ENCODE results near the gene FAM210A. TPM values are rescaled to one million over a fixed set of nuclear protein-coding genes. Genes with fewer than 3 reads are reported as not detected.
A peak's percentile ranks its signal among the peaks of the same experiment; 100 is the strongest.

FAM210A gene
- polyA plus RNA-seq, 3 donors, result 19.6 to 21.8 (median 20.6) TPM

GRCh38 chr18:13629841-13630715 is 96.3 kb downstream of the FAM210A start:
- DNase-seq (ENCODE audit: extremely low read depth in 1 of 11, low read depth in 9 of 11, low spot score in 4 of 11), result peak in 3 of 11 donors; percentile 66 to 74 (median 70)

- DNase-seq (ENCODE audit: extremely low read depth in 1 of 11, low read depth in 9 of 11, low spot score in 4 of 11), result no peak
Observed at GRCh38 chr18:13628211-13628610, 98.1 kb downstream of the FAM210A start.

GRCh38 chr18:13627639-13628038 is 98.7 kb downstream of the FAM210A start:
- no peak for DNase-seq (ENCODE audit: extremely low read depth in 1 of 11, low read depth in 9 of 11, low spot score in 4 of 11)

GRCh38 chr18:13626544-13626908 is 99.8 kb downstream of the FAM210A start:
- no peak for DNase-seq (ENCODE audit: extremely low read depth in 1 of 11, low read depth in 9 of 11, low spot score in 4 of 11)

GRCh38 chr18:13625843-13626543 is 100.4 kb downstream of the FAM210A start:
- no peak for DNase-seq (ENCODE audit: extremely low read depth in 1 of 11, low read depth in 9 of 11, low spot score in 4 of 11)

- no peak for DNase-seq (ENCODE audit: extremely low read depth in 1 of 11, low read depth in 9 of 11, low spot score in 4 of 11)
Observed at GRCh38 chr18:13625355-13625754, 101.0 kb downstream of the FAM210A start.

- DNase-seq (ENCODE audit: extremely low read depth in 1 of 11, low read depth in 9 of 11, low spot score in 4 of 11), result no peak
Observed at GRCh38 chr18:13624563-13625237, 101.7 kb downstream of the FAM210A start.

- no peak for DNase-seq (ENCODE audit: extremely low read depth in 1 of 11, low read depth in 9 of 11, low spot score in 4 of 11)
Observed at GRCh38 chr18:13623871-13624270, 102.5 kb downstream of the FAM210A start.

GRCh38 chr18:13623348-13623747 is 103.0 kb downstream of the FAM210A start:
- DNase-seq (ENCODE audit: extremely low read depth in 1 of 11, low read depth in 9 of 11, low spot score in 4 of 11), result no peak

- DNase-seq (ENCODE audit: extremely low read depth in 1 of 11, low read depth in 9 of 11, low spot score in 4 of 11), result no peak
Observed at GRCh38 chr18:13622751-13623150, 103.6 kb downstream of the FAM210A start.

- DNase-seq (ENCODE audit: extremely low read depth in 1 of 11, low read depth in 9 of 11, low spot score in 4 of 11), result no peak
Observed at GRCh38 chr18:13621886-13622619, 104.3 kb downstream of the FAM210A start.

GRCh38 chr18:13621446-13621849 is 104.9 kb downstream of the FAM210A start:
- DNase-seq (ENCODE audit: extremely low read depth in 1 of 11, low read depth in 9 of 11, low spot score in 4 of 11), result no peak

GRCh38 chr18:13620818-13621445 is 105.4 kb downstream of the FAM210A start:
- no peak for DNase-seq (ENCODE audit: extremely low read depth in 1 of 11, low read depth in 9 of 11, low spot score in 4 of 11)

- DNase-seq (ENCODE audit: extremely low read depth in 1 of 11, low read depth in 9 of 11, low spot score in 4 of 11), result no peak
Observed at GRCh38 chr18:13620206-13620672, 106.1 kb downstream of the FAM210A start.

- DNase-seq (ENCODE audit: extremely low read depth in 1 of 11, low read depth in 9 of 11, low spot score in 4 of 11), result no peak
Observed at GRCh38 chr18:13619505-13620205, 106.7 kb downstream of the FAM210A start.

- no peak for DNase-seq (ENCODE audit: extremely low read depth in 1 of 11, low read depth in 9 of 11, low spot score in 4 of 11)
Observed at GRCh38 chr18:13618760-13619438, 107.5 kb downstream of the FAM210A start.

- DNase-seq (ENCODE audit: extremely low read depth in 1 of 11, low read depth in 9 of 11, low spot score in 4 of 11), result no peak
Observed at GRCh38 chr18:13617826-13618515, 108.4 kb downstream of the FAM210A start.

Data from renal cortex interstitium (tissue), 11 donors.